Measurements from ENCODE around the gene PGPEP1. TPM values are rescaled to one million over a fixed set of nuclear protein-coding genes. Genes with fewer than 3 reads are reported as not detected.

PGPEP1 gene
- total RNA-seq, 1 experiment from 2014 or later: 6.5 TPM

GRCh38 chr19:18385359-18385674, 44.9 kb downstream of the PGPEP1 start:
- TF ChIP-seq CTCF (IDR thresholded peaks at IDR 0.05; ENCODE audit: unreplicated experiment): no peak

DNA sequence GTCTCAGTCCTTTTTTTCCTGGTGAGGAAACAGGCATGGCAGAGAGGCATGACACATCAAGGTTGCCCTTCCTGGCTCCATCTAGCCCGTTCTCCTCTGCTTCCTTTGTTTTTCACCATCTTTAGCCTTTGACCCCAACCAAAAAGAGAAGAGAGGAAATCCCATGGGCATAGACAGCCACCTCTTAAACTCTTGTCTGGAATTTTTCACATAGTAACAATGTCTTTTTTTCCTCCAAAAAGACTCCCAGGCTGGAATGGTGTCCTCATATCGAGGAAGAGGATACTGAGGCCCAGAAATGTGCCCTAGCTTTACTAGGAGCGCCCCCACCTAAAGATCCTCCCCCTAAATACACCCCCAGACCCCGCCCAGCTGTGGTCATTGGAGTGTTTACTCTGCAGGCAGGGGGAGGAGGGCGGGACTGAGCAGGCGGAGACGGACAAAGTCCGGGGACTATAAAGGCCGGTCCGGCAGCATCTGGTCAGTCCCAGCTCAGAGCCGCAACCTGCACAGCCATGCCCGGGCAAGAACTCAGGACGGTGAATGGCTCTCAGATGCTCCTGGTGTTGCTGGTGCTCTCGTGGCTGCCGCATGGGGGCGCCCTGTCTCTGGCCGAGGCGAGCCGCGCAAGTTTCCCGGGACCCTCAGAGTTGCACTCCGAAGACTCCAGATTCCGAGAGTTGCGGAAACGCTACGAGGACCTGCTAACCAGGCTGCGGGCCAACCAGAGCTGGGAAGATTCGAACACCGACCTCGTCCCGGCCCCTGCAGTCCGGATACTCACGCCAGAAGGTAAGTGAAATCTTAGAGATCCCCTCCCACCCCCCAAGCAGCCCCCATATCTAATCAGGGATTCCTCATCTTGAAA, 45.5 kb downstream of the PGPEP1 start, which contains the start of gene GDF15:
Gene GDF15, plus strand, starts transcription at position 484 of the 868 bp plus-strand sequence. Its CDS starts 32 bp downstream, at position 516.
- H3K9me3 Mint-ChIP-seq (ENCODE audit: unreplicated experiment): no peaks in the 10 kb centered on the region
- H3K4me1 Mint-ChIP-seq (ENCODE audit: insufficient read depth, unreplicated experiment): peaks cover 23% of the 10 kb centered on the region

More at GRCh38 chr19:18385359-18385674, 44.9 kb downstream of the PGPEP1 start:
- H3K27me3 Mint-ChIP-seq (ENCODE audit: insufficient read depth, unreplicated experiment): no peaks in the 10 kb centered on the region
- H3K9me3 Mint-ChIP-seq (ENCODE audit: unreplicated experiment): no peaks in the 10 kb centered on the region
- BruUV-seq (replicated peaks): TSS peak; percentile 91
- peaks cover 20% of the 10 kb centered on the region for H3K4me1 Mint-ChIP-seq (ENCODE audit: insufficient read depth, unreplicated experiment)
- H3K36me3 Mint-ChIP-seq (ENCODE audit: insufficient read depth, unreplicated experiment): peaks cover 40% of the 10 kb centered on the region
- ChIA-PET CTCF (interaction anchor here (0.6 to 4.8 kb wide), 11 partner anchors 9 to 87 kb away, joined by 3 to 61 read pairs (median 3); no protein-coding TSS in a partner anchor), POLR2A (interaction anchor here (0.5 to 5.5 kb wide), 12 partner anchors 11 to 193 kb away, joined by 3 to 44 read pairs (median 6); partner anchors contain the start of genes JUND, MPV17L2 and SSBP4)
- H3K4me3 Mint-ChIP-seq (ENCODE audit: unreplicated experiment): no peak overlapping the region
- no peak for DNase-seq (ENCODE audit: unreplicated experiment)
- H3K27ac Mint-ChIP-seq (ENCODE audit: low read depth, unreplicated experiment): peak overlapping the region; percentile 77
- intact Hi-C loops (cut with micrococcal nuclease): no loop called here

DNA sequence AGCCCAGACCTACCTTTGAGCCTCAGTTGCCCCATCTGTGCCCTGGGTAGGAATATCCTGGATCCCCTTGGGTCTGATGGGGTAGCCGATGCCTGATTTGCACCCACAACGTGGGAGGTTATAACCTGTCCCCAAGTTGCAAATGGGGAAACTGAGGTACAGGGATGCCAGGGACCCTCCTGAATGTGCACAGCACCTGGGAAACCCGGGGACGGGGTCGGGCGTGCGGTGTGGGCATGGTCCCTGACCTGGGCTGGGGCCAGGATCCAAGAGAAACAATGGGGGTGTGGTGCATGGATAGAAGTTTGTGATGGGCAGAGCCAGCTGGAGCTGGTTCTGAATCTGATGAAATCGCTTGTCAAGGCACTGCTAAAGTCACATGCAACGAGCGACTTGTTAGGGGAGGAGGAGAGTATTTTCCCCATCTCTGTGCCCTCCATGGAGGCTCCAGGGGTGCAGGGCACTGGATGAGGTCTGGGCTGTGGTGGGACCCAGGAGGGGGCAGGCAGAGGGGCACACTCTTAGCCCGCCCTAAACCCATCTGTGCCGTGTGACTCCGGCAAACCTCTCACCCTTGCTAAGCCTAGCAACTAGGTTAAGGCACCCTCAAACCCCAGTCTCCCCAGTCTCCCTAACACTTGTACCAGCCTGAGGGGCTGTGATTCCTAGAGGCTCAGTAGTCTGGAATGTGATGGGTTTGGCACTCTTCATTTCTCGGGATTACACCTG, 46.3 kb downstream of the PGPEP1 start:
- Mint-ChIP-seq H3K9me3 (ENCODE audit: unreplicated experiment) (no peaks in the 10 kb centered on the region), H3K27ac (ENCODE audit: low read depth, unreplicated experiment) (peak overlapping the region; percentile 77), H3K27me3 (ENCODE audit: insufficient read depth, unreplicated experiment) (no peaks in the 10 kb centered on the region), H3K4me3 (ENCODE audit: unreplicated experiment) (peak overlapping the region; percentile 79), H3K4me1 (ENCODE audit: insufficient read depth, unreplicated experiment) (peaks cover 23% of the 10 kb centered on the region), H3K36me3 (ENCODE audit: insufficient read depth, unreplicated experiment) (peaks cover 47% of the 10 kb centered on the region)
- TSS peak; percentile 60 for BruUV-seq (replicated peaks)
- ChIA-PET POLR2A (interaction anchor here (0.6 to 5.5 kb wide), 12 partner anchors 12 to 134 kb away, joined by 3 to 44 read pairs (median 4); partner anchors contain the start of genes JUND and SSBP4), CTCF (interaction anchor here (0.5 to 4.8 kb wide), 10 partner anchors 13 to 1066 kb away, joined by 3 to 61 read pairs (median 5); partner anchors contain the start of gene JUND)
- TF ChIP-seq CTCF (IDR thresholded peaks at IDR 0.05; ENCODE audit: unreplicated experiment): no peak
- DNase-seq (ENCODE audit: unreplicated experiment): peak; percentile 61
- intact Hi-C loops (cut with micrococcal nuclease): loop anchor here (1.0 kb wide), 1 partner anchor 37 kb away; no protein-coding TSS in a partner anchor

More for the DNA sequence above, 45.5 kb downstream of the PGPEP1 start, which contains the start of gene GDF15:
- Mint-ChIP-seq H3K4me3 (ENCODE audit: unreplicated experiment) (peak within 1 kb of the TSS; percentile 79), H3K27ac (ENCODE audit: low read depth, unreplicated experiment) (peak within 1 kb of the TSS; percentile 77), H3K27me3 (ENCODE audit: insufficient read depth, unreplicated experiment) (no peaks in the 10 kb centered on the region), H3K36me3 (ENCODE audit: insufficient read depth, unreplicated experiment) (peaks cover 43% of the 10 kb centered on the region)
- ChIA-PET POLR2A (interaction anchor here (0.5 to 5.5 kb wide), 14 partner anchors 12 to 193 kb away, joined by 3 to 44 read pairs (median 5); partner anchors contain the start of genes JUND, MPV17L2 and SSBP4), CTCF (interaction anchor here (0.5 to 4.8 kb wide), 15 partner anchors 10 to 1065 kb away, joined by 3 to 61 read pairs (median 3); no protein-coding TSS in a partner anchor)
- peak; percentile 74 for TF ChIP-seq CTCF (IDR thresholded peaks at IDR 0.05; ENCODE audit: unreplicated experiment)
- no TSS peak for BruUV-seq (replicated peaks)
- DNase-seq (ENCODE audit: unreplicated experiment): peak; percentile 85
- intact Hi-C loops (cut with micrococcal nuclease): loop anchor here (1.0 kb wide), 1 partner anchor 37 kb away; no protein-coding TSS in a partner anchor
